OCI-LY7 (cell line): Measurements from ENCODE around the gene SEPTIN12. TPM values are rescaled to one million over a fixed set of nuclear protein-coding genes. Genes with fewer than 3 reads are reported as not detected.
"Not testable (repeated sequence)": the region's sequence is repeated elsewhere in the genome, so short reads cannot be mapped to it uniquely, and the experiment has no call there.

Experiments used
- BruUV-seq: library from RNA; stranded (reverse); fragments of 400-500 nt; replicated peaks from 2 replicates; lab custom pipeline; 2021; lab: Mats Ljungman, UMichigan
- CTCF ChIA-PET: fragments of 300-600 bp; sonication (Branson Sonifier 250); formaldehyde crosslinking; loops from one replicate; lab custom pipeline; 2022; ENCODE audit warnings: antibody characterized with exemption; ENCODE audit not compliant: unreplicated experiment; lab: Charles Lee
- POLR2A ChIA-PET: fragments of 300-600 bp; sonication (Branson Sonifier 250); formaldehyde crosslinking; loops from one replicate; lab custom pipeline; 2022; ENCODE audit warnings: antibody characterized with exemption; lab: Charles Lee
- DNase-seq: peaks from one replicate; pipeline ENCODE4 v3.0.0-alpha.2; 2015; ENCODE audit warnings: low spot score
- H2AFZ ChIP-seq: fragments of 200-600 bp; sonication (generic), shearing (Covaris generic); 2 replicates; pipeline ENCODE4 v1.6.1; 2014; ENCODE audit warnings: mild to moderate bottlenecking, antibody characterized with exemption, low read length, moderate library complexity
- H3K27ac ChIP-seq: fragments of 200-600 bp; sonication (generic); 2 replicates; pipeline ENCODE4 v1.5.1; 2014; ENCODE audit warnings: mixed run types, low read depth, mild to moderate bottlenecking, moderate library complexity, low read length, inconsistent platforms; ENCODE audit not compliant: poor library complexity, severe bottlenecking
- H3K36me3 ChIP-seq: fragments of 200-600 bp; sonication (generic); 2 replicates; pipeline ENCODE4 v1.6.1; 2014; ENCODE audit warnings: mild to moderate bottlenecking, antibody characterized with exemption, low read length, moderate library complexity, mixed read lengths; ENCODE audit not compliant: insufficient read depth
- H3K4me1 ChIP-seq: fragments of 200-600 bp; sonication (generic); 2 replicates; pipeline ENCODE4 v1.5.1; 2014; ENCODE audit warnings: mild to moderate bottlenecking, low read length; ENCODE audit not compliant: insufficient read depth, poor library complexity, severe bottlenecking
- H3K4me2 ChIP-seq: fragments of 200-600 bp; sonication (generic); 2 replicates; pipeline ENCODE4 v1.6.1; 2014; ENCODE audit warnings: mild to moderate bottlenecking, low read length
- H3K4me3 ChIP-seq: fragments of 200-600 bp; sonication (generic); 2 replicates; pipeline ENCODE4 v1.5.1; 2014; ENCODE audit warnings: mild to moderate bottlenecking, low read depth, low read length; ENCODE audit not compliant: poor library complexity, severe bottlenecking
- H3K79me2 ChIP-seq: fragments of 200-600 bp; sonication (generic); 2 replicates; pipeline ENCODE4 v1.6.1; 2016; ENCODE audit warnings: low read depth, mild to moderate bottlenecking, low read length, moderate library complexity, mixed read lengths; ENCODE audit not compliant: insufficient read depth
- H3K9me2 ChIP-seq: fragments of 200-600 bp; sonication (generic); 2 replicates; pipeline ENCODE4 v1.6.1; 2016; ENCODE audit warnings: mild to moderate bottlenecking, low read length, mixed read lengths; ENCODE audit not compliant: insufficient read depth
- H3K9me3 ChIP-seq: fragments of 200-600 bp; sonication (generic); 2 replicates; pipeline ENCODE4 v1.6.1; 2014; ENCODE audit warnings: mild to moderate bottlenecking, mixed run types, low read length, mixed read lengths
- H4K20me1 ChIP-seq: fragments of 200-600 bp; sonication (generic); 2 replicates; pipeline ENCODE4 v1.6.1; 2014; ENCODE audit warnings: mild to moderate bottlenecking, antibody characterized with exemption, low read length, moderate library complexity, mixed read lengths; ENCODE audit not compliant: insufficient read depth
- EZH2phosphoT487 ChIP-seq: fragments of 200-600 bp; sonication (generic); IDR thresholded peaks from 2 replicates; pipeline ENCODE4 v1.6.1; 2018; ENCODE audit warnings: low read depth, borderline replicate concordance, mild to moderate bottlenecking, mixed run types, antibody characterized with exemption, low read length, moderate library complexity, mixed read lengths
- intact Hi-C: fragments of 100-400 bp; cut with micrococcal nuclease; formaldehyde crosslinking; loops from one replicate; pipeline ENCODE4 v1.10.0; 2022; ENCODE audit not compliant: unreplicated experiment
- total RNA-seq, 2 experiments: library from RNA; depleted of rRNA in 1 of 2; stranded (reverse); fragments of >200 nt in 1 of 2; shearing (Covaris generic) in 1 of 2; gene quantifications; 2 replicates each; pipeline ENCODE4 v1.2.3, GENCODE V29; 2014 to 2022
- TF ChIP-seq, protein P1 (sequence below): fragments of 200-600 bp; sonication (generic); conservative IDR thresholded peaks from 2 replicates; pipeline ENCODE4 v1.5.1; 2014; ENCODE audit warnings: mild to moderate bottlenecking, antibody characterized with exemption, low read length, moderate library complexity, mixed read lengths

Gene SEPTIN12
- total RNA-seq, 2 experiments from 2014 or later, result not detected

DNA sequence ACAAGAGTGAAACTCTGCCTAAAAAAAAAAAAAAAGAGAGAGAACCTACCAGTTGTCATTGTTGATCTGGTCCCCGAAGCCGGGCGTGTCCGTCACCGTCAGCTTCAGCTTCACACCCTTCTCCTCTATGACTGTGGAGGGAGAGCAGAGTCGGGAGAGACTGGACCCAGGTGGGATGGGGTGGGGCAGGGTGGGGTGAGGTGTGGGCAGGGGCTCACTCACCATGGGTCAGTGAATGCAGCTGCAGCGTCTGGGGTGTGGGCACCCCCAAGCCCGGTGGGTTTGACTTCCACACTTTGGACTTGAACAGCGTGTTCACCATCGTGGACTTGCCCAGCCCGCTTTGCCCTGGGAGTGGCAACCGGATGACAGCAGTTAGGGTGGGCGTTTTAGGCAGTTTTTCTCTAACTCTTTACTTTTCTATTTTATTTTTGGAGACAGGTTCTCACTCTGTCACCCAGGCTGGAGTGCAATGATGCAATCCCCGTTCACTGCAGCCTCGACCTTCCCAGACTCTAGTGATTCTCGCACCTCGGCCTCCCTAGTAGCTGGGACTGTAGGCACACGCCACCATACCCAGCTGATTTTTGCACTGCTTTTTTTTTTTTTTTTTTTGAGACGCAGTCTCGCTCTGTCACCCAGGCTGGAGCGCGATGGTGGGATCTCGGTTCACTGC is 2.2 kb downstream of the SEPTIN12 start:
- no peaks in the 10 kb centered on the region for H3K9me3 ChIP-seq
- CTCF ChIA-PET, result no interaction called here
- H3K79me2 ChIP-seq, result no peaks in the 10 kb centered on the region
- H4K20me1 ChIP-seq, result no peaks in the 10 kb centered on the region
- H3K9me2 ChIP-seq, result no peaks in the 10 kb centered on the region
- no peak overlapping the region for H3K4me3 ChIP-seq
- H3K4me1 ChIP-seq, result no peaks in the 10 kb centered on the region
- H3K27ac ChIP-seq, result no peak overlapping the region
- H3K36me3 ChIP-seq, result no peaks in the 10 kb centered on the region
- H3K4me2 ChIP-seq, result no peak overlapping the region
- intact Hi-C loops, result no loop called here
- BruUV-seq, result no TSS peak
- no peak for TF ChIP-seq EZH2phosphoT487
- TF ChIP-seq, protein P1, sequence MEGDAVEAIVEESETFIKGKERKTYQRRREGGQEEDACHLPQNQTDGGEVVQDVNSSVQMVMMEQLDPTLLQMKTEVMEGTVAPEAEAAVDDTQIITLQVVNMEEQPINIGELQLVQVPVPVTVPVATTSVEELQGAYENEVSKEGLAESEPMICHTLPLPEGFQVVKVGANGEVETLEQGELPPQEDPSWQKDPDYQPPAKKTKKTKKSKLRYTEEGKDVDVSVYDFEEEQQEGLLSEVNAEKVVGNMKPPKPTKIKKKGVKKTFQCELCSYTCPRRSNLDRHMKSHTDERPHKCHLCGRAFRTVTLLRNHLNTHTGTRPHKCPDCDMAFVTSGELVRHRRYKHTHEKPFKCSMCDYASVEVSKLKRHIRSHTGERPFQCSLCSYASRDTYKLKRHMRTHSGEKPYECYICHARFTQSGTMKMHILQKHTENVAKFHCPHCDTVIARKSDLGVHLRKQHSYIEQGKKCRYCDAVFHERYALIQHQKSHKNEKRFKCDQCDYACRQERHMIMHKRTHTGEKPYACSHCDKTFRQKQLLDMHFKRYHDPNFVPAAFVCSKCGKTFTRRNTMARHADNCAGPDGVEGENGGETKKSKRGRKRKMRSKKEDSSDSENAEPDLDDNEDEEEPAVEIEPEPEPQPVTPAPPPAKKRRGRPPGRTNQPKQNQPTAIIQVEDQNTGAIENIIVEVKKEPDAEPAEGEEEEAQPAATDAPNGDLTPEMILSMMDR, result no peak
- no peak for DNase-seq
- POLR2A ChIA-PET, result interaction anchor here (0.6 to 0.7 kb wide), 3 partner anchors 15 to 126 kb away, joined by 3 to 5 read pairs (median 3); no protein-coding TSS in a partner anchor
- H2AFZ ChIP-seq, result no peak overlapping the region

DNA sequence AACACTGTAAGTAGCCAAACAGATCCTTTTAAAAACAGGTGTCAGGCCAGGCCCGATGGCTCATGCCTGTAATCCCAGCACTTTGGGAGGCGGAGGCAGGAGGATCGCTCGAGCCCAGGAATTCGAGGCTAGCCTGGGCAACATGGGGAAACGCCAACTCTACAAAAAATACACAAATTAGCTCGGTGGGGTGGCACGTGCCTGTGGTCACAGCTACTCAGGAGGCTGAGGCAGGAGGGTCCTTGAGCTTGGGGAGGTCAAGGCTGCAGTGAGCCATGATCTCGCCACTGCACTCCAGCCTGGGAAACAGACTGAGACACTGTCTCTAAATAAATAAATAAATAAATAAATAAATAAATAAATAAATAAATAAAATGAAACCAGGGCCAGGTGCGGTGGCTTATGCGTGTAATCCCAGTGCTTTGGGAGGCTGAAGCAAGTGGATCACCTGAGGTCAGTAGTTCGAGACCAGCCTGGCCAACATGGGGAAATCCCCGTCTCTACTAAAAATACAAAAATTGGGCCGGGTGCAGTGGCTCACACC is 3.6 kb downstream of the SEPTIN12 start:
- H3K9me3 ChIP-seq, H4K20me1 ChIP-seq, H3K4me2 ChIP-seq, H3K9me2 ChIP-seq, H3K4me3 ChIP-seq, H3K27ac ChIP-seq, H3K4me1 ChIP-seq, POLR2A ChIA-PET, H3K79me2 ChIP-seq, H2AFZ ChIP-seq, CTCF ChIA-PET, BruUV-seq, intact Hi-C loops, DNase-seq, H3K36me3 ChIP-seq: not testable (repeated sequence)

DNA sequence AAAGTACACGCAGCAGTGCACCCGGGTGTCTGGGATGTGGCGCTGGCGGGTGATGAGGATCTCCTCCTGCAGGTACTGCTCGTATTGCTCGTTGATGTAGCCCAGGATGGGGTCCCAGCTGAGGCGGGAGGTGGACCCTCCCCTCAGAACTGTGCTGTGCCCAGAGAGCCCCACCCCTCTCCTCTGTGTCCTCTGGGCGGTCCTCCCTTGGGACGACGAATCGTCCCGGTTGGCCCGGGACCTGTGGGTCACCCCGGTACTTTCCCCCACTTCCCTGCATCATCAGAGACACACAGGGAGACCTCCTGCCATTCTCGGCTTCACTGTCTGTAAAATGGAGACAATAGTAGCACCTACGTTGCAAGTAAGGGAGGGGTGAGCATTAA is 4.2 kb downstream of the SEPTIN12 start:
- H3K9me3 ChIP-seq, result no peaks in the 10 kb centered on the region
- intact Hi-C loops, result no loop called here

More for the DNA sequence above, 4.2 kb downstream of the SEPTIN12 start:
- H3K4me2 ChIP-seq, result no peak overlapping the region
- ChIA-PET CTCF (no interaction called here), POLR2A (no interaction called here)
- no peak for TF ChIP-seq EZH2phosphoT487
- TF ChIP-seq, protein P1, result no peak
- H3K27ac ChIP-seq, result no peak overlapping the region
- no peak for DNase-seq
- no peak overlapping the region for H2AFZ ChIP-seq
- no peaks in the 10 kb centered on the region for H4K20me1 ChIP-seq
- no peaks in the 10 kb centered on the region for H3K4me1 ChIP-seq
- H3K79me2 ChIP-seq, result no peaks in the 10 kb centered on the region
- no peak overlapping the region for H3K4me3 ChIP-seq
- no peaks in the 10 kb centered on the region for H3K36me3 ChIP-seq
- no TSS peak for BruUV-seq
- H3K9me2 ChIP-seq, result no peaks in the 10 kb centered on the region
